Adrenal gland (tissue), 5 donors: ENCODE results near the gene ITGA7.

Source experiments
- POLR2A ChIP-seq, 2 donors: fragments of 450-650 bp; IDR thresholded peaks; one replicate each; pipeline ENCODE4 v1.6.1; 2017; ENCODE audit warnings: antibody characterized with exemption in 2 of 2, mild to moderate bottlenecking in 2 of 2, moderate library complexity in 1 of 2
- TF ChIP-seq, protein P1 (sequence below), 6 experiments: fragments of 450-650 bp in 4 of 6; fragments of 200-600 bp in 2 of 6; sonication (generic) in 1 of 6; IDR thresholded peaks; 1 replicate in 5 of 6; 2 replicates in 1 of 6; pipeline versions ENCODE4 v1.5.1 to v1.8.0; 2016 to 2021; ENCODE audit warnings: antibody characterized with exemption in 6 of 6, mild to moderate bottlenecking in 2 of 6, moderate library complexity in 1 of 6
- donor health status: DM: no; HTN: no; CAD: no.

DNA sequence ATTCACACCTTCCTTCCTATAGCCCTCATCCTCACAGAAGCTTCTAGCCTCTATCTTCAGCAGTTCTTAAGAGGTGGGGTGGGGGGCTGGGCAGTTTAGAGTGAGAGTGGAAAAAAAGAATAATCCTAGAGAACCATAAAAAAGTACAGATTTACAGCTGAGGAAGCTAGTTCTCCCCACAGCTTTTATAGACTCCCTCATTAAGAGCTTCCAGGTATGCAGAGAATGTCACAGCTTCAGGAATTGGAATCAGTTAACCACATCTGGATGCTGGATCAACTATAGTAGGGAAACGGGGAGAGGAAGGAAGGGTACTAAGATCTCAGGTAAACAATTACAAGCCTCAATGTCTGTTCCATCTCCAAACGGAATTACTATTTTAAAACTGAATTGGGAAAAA is 47.5 kb upstream of the ITGA7 start:
- no peak for TF ChIP-seq POLR2A (IDR thresholded peaks at IDR 0.05)
- TF ChIP-seq, protein P1, sequence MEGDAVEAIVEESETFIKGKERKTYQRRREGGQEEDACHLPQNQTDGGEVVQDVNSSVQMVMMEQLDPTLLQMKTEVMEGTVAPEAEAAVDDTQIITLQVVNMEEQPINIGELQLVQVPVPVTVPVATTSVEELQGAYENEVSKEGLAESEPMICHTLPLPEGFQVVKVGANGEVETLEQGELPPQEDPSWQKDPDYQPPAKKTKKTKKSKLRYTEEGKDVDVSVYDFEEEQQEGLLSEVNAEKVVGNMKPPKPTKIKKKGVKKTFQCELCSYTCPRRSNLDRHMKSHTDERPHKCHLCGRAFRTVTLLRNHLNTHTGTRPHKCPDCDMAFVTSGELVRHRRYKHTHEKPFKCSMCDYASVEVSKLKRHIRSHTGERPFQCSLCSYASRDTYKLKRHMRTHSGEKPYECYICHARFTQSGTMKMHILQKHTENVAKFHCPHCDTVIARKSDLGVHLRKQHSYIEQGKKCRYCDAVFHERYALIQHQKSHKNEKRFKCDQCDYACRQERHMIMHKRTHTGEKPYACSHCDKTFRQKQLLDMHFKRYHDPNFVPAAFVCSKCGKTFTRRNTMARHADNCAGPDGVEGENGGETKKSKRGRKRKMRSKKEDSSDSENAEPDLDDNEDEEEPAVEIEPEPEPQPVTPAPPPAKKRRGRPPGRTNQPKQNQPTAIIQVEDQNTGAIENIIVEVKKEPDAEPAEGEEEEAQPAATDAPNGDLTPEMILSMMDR (IDR thresholded peaks at IDR 0.05), result no peak
